GM21528 (cell line): ENCODE data around the gene ZNF41.
"Not testable (repeated sequence)": the region's sequence is repeated elsewhere in the genome, so short reads cannot be mapped to it uniquely, and the experiment has no call there.

Experiments
- ATAC-seq: cut with Tn5 transposase; IDR thresholded peaks from one replicate; pipeline ENCODE4 v1.9.1; 2021; ENCODE audit warnings: mild to moderate bottlenecking, moderate library complexity; ENCODE audit not compliant: unreplicated experiment, low FRiP score

The ZNF41 gene

GRCh38 chrX:47497271-47497888 lies 14.4 kb upstream of the ZNF41 start:
- no peak for ATAC-seq

GRCh38 chrX:47492133-47492532 lies 9.1 kb upstream of the ZNF41 start:
- not testable (repeated sequence) for ATAC-seq

GRCh38 chrX:47489507-47490275 lies 6.7 kb upstream of the ZNF41 start:
- no peak for ATAC-seq

GRCh38 chrX:47484885-47485284 lies 1.9 kb upstream of the ZNF41 start:
- ATAC-seq, result no peak

- ATAC-seq, result no peak
Observed at GRCh38 chrX:47483306-47484268, 565 bp upstream of the ZNF41 start.

- ATAC-seq, result peak; percentile 9
Observed at GRCh38 chrX:47482065-47482511, 934 bp downstream of the ZNF41 start.

- no peak for ATAC-seq
Observed at GRCh38 chrX:47481160-47481559, 1.9 kb downstream of the ZNF41 start.

- ATAC-seq, result no peak
Observed at GRCh38 chrX:47480576-47480975, 2.4 kb downstream of the ZNF41 start.

- ATAC-seq, result no peak
Observed at GRCh38 chrX:47475476-47475875, 7.5 kb downstream of the ZNF41 start.

GRCh38 chrX:47467106-47467505 lies 15.9 kb downstream of the ZNF41 start:
- no peak for ATAC-seq

- ATAC-seq, result no peak
Observed at GRCh38 chrX:47460561-47460960, 22.5 kb downstream of the ZNF41 start.

GRCh38 chrX:47458528-47458927 lies 24.5 kb downstream of the ZNF41 start:
- no peak for ATAC-seq

- no peak for ATAC-seq
Observed at GRCh38 chrX:47456080-47456479, 26.9 kb downstream of the ZNF41 start.

- no peak for ATAC-seq
Observed at GRCh38 chrX:47452112-47452511, 30.9 kb downstream of the ZNF41 start.

- no peak for ATAC-seq
Observed at GRCh38 chrX:47448165-47448806, 34.7 kb downstream of the ZNF41 start.

GRCh38 chrX:47447607-47448006 lies 35.4 kb downstream of the ZNF41 start:
- no peak for ATAC-seq

GRCh38 chrX:47446971-47447370 lies 36.1 kb downstream of the ZNF41 start:
- ATAC-seq, result no peak

GRCh38 chrX:47446431-47446830 lies 36.6 kb downstream of the ZNF41 start:
- ATAC-seq, result no peak

- ATAC-seq, result no peak
Observed at GRCh38 chrX:47430925-47431324, 52.1 kb downstream of the ZNF41 start.

GRCh38 chrX:47422444-47422843 lies 60.6 kb downstream of the ZNF41 start:
- ATAC-seq, result no peak
